ENCODE results near the gene MS4A4E.
"Not testable (repeated sequence)": the region's sequence is repeated elsewhere in the genome, so short reads cannot be mapped to it uniquely, and the experiment has no call there.

The MS4A4E gene

DNA sequence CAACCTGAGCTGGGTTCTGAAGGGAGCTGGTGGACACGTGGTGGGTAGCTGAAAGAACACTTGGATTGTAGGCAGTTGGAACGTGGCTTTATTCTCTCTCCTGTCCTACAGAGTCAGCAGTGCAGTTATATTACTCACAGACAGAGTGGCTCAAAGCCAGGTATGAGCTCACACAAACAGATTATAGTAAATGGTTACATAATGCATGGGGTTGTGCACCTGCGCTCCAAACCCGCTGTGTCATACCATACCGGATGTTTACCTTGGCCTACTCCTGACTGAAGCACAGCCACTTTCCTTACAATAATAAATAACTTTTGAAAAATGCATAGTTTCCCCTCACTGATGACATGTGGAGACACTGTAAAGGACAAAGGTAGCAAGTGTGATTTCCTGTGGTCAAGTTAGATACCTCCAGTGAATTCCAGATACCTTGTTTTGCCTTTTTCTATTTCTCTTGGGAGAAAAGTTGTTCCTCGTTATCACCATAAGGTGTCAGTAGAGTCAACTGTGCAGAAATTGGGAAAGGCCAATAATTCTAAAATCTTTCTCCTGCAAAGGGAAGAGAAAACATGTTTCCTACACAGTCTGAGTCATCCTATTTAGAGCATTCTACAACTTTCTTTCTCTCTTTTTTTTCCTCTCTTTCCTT is 73.5 kb downstream of the MS4A4E start:
- DNase-seq = no peak

DNA sequence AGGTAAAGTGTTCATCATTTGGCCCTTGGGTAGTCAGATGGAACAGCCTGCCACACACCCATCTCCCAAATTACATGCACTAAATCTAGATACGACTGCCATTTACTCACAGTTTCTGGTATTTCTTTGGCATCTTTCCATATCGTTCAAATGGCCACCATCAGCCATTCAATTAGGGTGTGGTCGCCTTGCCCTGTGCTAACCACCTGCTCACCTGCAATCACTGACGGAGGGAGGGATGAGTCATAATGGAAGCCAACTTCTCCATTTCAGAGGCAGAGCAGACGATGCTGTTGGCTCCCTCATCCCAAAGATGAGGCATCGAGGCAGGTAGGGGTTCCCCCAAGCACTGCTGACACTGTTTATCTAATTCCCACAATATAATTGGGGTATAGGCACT is 74.6 kb downstream of the MS4A4E start:
- DNase-seq = no peak

DNA sequence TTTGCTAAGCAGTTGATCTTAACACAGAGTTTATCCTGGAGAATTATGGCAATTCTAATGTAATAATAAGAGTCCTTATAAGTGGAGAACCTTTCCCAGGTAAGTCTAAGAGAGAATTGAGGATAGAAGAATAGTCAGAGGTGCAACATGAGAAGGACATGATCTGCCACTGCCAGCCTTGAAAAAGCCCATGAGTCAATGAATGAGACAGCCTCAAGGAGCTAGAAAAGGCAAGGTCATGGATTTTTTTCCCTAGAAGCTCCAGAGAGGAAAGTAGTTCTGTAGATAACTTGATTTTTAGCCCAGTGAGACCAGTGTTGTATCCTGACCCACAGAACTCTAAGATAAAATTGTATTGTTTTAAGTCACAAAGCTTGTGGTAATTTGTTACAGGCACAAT is 77.0 kb downstream of the MS4A4E start:
- DNase-seq = no peak

DNA sequence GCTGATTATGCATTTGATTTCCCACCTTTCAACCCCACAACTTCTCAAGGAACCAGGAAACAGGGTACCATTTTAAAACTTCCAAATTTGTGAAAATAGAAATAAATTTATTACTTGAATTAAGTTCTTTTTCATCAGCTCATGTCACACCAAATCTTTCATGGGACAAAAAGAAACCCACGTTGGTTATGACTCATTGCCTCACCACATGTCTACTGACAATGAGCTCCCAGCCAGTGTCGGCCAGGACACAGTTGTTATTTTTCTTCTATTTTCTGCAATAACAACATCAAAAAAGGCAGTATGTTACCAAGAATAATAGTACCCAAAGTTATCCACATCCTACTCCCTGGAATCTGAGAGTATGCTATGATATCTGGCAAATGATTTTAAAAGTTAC is 77.4 kb downstream of the MS4A4E start:
- DNase-seq = no peak

DNA sequence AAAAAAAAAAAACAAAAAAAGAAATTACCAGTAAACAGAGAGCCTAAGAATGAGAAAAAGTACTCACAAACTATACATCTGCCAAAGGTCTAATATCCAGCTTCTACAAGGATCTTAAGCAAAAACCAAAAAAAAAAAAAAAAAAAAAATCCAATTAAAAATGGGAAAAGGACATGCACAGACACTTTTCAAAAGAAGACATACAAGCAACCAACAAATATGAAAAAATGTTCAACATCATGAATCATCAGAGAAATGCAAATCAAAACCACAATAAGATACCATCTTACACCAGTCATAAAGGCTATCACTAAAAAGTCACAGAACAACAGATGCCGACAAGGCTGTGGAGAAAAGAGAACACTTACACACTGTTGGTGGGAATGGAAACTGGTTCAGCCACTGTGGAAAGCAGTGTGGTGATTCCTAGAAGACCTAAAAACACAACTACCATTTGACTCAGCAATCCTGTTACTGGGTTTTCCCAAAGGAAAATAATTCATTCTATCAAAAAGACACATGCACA is 78.3 kb downstream of the MS4A4E start:
- DNase-seq = no peak

DNA sequence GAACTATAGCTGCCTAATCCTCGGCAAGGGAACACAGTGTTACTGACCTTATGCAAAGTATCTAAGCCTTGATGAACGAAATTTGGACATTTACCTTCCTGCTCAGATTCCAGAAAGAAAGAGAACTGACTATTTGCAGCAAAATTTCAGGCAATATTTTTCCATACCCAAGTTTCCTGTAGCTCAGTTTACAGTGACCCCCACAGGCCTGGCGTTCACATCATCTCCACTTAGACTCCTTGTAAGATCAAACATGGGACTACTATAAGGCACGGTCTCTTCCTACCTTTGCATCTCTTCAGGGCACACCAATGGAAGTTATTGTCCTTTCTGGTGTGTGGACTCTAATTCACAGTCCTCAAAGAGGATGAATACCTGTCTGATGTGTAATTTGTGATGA is 81.2 kb downstream of the MS4A4E start:
- DNase-seq = no peak

DNA sequence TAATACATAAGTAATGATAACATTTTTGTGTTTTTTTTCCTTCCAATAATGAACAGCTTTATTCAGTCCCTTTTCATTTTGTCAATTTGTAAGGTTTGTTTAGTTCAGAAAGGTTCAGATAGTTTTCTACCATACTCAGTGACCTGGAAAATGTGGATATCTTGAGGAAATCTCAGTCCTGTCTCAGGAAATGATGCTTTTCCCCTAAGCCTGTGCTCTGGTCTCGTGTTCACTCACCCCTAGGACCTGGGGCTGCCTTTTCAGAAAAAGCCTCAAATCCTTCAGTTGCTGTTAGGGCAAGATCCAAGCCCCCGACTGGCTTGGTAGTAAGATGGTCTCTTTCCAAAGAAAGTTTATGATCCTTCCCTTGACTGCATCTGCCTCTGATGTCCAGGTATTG is 81.8 kb downstream of the MS4A4E start:
- DNase-seq = no peak

DNA sequence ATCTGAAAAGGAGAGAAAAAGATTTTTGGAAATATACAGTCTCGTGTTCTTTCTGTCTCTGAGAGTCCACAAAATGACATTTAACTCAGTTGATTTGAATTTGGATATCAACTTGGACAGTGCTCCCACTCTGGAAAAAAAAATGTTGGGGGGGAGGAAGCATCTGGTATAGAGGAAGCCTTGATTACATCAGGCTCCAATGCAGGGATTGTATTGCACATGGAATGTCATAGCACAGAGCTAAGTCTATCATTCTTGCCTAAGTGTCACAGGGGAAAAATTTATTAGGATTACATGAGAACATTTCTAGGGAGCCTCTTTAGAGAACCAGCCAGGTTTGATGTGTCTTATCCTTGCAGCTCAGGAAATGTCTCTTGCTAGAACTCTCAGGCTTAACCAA is 83.1 kb downstream of the MS4A4E start:
- DNase-seq = no peak

DNA sequence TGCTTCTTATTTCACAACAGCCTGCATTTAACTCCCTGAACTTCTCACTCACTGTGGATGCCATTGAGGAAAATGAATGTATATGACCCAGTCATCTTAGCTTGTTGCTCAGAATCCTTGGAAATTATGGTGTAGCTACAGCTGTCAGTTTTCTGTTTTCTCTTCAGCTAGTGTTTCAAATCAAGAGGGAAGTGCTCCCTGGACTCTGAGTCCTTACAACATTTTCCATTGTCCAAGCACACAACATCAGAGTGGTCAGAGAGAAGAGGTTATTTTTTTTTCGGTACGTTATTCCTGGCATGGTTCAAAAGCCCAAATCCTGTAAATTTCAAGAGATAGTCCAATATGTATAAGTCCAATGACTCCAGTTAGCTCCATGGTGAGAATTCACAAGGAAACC is 83.7 kb downstream of the MS4A4E start:
- DNase-seq = no peak

DNA sequence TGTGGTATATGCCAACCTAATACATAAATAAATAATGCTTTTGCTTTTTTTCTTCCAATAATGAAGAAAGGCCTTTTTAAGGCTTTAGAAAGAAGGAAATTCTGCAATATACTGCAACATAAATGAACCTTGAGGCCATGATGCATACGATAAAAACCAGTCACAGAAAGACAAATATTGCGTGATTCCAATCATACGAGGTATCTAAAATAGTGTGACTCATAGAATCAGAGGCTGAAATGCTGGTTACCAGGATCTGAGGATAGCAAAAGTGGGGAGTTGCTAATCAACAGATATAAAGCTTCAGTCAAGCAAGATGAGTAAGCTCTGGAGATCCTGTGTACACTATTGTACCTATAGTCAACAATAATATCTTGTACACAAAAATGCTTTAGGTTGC is 84.3 kb downstream of the MS4A4E start:
- DNase-seq = no peak

DNA sequence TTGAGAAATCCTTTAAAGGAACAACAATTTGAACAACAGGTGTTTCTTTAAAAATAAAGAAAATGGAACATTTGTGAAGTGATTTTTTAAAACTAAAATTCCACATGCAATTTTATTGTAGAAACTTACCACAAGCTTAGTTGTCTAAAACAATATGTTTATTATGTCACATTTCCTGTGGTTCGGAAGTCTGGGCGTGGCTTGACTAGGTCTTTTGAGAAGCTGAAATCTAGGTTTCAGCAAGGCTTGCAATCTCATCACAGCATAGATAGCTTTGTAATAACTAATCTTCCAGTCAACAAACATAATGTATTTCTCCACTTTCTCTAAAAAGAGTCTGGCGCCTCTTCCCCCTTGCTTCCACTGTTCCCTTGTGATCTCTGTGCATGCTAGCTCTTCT is 87.0 kb downstream of the MS4A4E start:
- DNase-seq = no peak

DNA sequence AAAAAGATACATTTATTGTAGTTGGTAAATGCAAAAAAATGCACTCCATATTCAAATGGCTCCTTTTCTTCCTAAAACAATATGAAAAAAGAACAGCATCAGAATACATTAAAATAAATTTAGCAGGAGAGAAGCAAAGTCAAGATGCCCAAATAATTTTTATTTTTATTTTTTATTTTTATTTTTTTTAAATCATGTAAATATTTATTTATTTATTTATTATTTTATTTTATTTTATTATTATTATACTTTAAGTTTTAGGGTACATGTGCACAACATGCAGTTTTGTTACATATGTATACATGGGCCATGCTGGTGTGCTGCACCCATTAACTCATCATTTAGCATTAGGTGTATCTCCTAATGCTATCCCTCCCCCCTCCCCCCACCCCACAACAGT is 90.2 kb downstream of the MS4A4E start:
- DNase-seq = not testable (repeated sequence)

DNA sequence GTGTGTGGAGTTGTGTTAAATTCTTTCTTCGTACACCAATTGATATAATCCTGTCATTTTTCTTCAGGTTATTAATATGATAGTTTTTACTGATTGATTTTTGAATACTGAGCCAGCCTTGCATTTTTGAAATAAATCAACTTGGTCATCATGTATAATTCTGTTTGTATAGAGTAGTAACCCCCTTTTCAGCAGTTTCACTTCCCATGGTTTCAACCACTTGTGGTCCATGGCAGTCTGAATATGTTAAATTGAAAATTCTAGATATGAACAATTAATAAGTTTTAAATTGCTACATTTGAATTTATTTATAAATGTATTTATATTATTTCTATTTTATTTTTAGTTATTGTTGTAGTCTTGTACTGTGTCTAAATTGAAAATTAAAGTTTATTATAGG is 92.7 kb downstream of the MS4A4E start:
- DNase-seq = no peak

Data from effector CD4-positive, alpha-beta T cell (primary cell).